Right lobe of liver (tissue), 6 donors: ENCODE measurements around the gene CDKL5. TPM values are rescaled to one million over a fixed set of nuclear protein-coding genes. Genes with fewer than 3 reads are reported as not detected.

ENCODE experiments used
- ATAC-seq, 4 donors: fragments of 200-7000 bp; cut with Tn5 transposase; one replicate each; pipeline ENCODE4 v1.9.1; 2020; ENCODE audit warnings: mild to moderate bottlenecking in 4 of 4, moderate library complexity in 4 of 4
- DNase-seq, 3 donors: peaks; one replicate each; pipeline ENCODE4 v3.0.0-alpha.2; 2020
- H3K27ac ChIP-seq, 3 donors: fragments of 200-600 bp; one replicate each; pipeline ENCODE4 v1.8.0; 2022
- H3K27me3 ChIP-seq, 2 donors: fragments of 200-600 bp; one replicate each; pipeline ENCODE4 v1.8.0; 2022
- H3K36me3 ChIP-seq, 4 donors: fragments of 200-600 bp; sonication (generic) in 1 of 4; one replicate each; pipeline versions ENCODE4 v1.5.1 to v1.8.0; 2017 to 2022; ENCODE audit warnings: control low read depth in 1 of 4
- H3K4me1 ChIP-seq, 4 donors: fragments of 200-600 bp; sonication (generic) in 1 of 4; one replicate each; pipeline versions ENCODE4 v1.5.1 to v1.8.0; 2017 to 2022; ENCODE audit warnings: control low read depth in 1 of 4
- H3K4me3 ChIP-seq, 3 donors: fragments of 200-600 bp; one replicate each; pipeline ENCODE4 v1.8.0; 2022
- H3K9me3 ChIP-seq, 4 donors: fragments of 200-600 bp; sonication (generic) in 1 of 4; one replicate each; pipeline versions ENCODE4 v1.5.1 to v1.8.0; 2017 to 2022; ENCODE audit warnings: control low read depth in 1 of 4
- POLR2A ChIP-seq: fragments of 450-650 bp; IDR thresholded peaks from one replicate; pipeline ENCODE4 v1.6.1; 2017; ENCODE audit warnings: antibody characterized with exemption, mild to moderate bottlenecking
- whole genome bisulfite sequencing: methylation state at CpG from one replicate; pipeline ENCODE4 v1.1.6; 2018; ENCODE audit warnings: low coverage, low lambda C conversion rate; ENCODE audit not compliant: insufficient coverage; ENCODE audit errors: missing lambda C conversion rate; 5-methylcytosine and 5-hydroxymethylcytosine counted together
- intact Hi-C, 2 donors: fragments of 100-400 bp; cut with DNase I; formaldehyde crosslinking; loops; one replicate each; pipeline versions ENCODE4 v1.11.2 to v1.14.1; 2022
- total RNA-seq, 6 experiments: library from RNA; depleted of rRNA in 2 of 6; stranded (reverse); fragments of >200 nt in 2 of 6; fragmentation: NEBNext Ultra II Directional in 3 of 6; extraction: Animal tissue kit (Norgen Biotek cat#: 25700) in 3 of 6; gene quantifications; one replicate each; pipeline versions ENCODE4 v1.1.0 to v1.2.4, GENCODE V29; 2016 to 2023
- TF ChIP-seq, protein P1 (sequence below), 4 donors: fragments of 200-600 bp in 3 of 4; fragments of 450-650 bp in 1 of 4; IDR thresholded peaks; one replicate each; pipeline versions ENCODE4 v1.5.1 to v1.8.0; 2016 to 2022; ENCODE audit warnings: antibody characterized with exemption in 4 of 4, mild to moderate bottlenecking in 2 of 4
- donor health status: DM: no; HTN: yes; CAD: no.
- donor health status: DM: no; HTN: no; CAD: no.
- donor health status: DM: no; HTN: no; CAD: no.
- donor health status: DM: no; HTN: yes; CAD: no.
- donor health status: DM: no; HTN: yes; CAD: no.

CDKL5 gene
- total RNA-seq, 6 experiments from 2014 or later = 1.7 to 3.1 (median 2.4) TPM

DNA sequence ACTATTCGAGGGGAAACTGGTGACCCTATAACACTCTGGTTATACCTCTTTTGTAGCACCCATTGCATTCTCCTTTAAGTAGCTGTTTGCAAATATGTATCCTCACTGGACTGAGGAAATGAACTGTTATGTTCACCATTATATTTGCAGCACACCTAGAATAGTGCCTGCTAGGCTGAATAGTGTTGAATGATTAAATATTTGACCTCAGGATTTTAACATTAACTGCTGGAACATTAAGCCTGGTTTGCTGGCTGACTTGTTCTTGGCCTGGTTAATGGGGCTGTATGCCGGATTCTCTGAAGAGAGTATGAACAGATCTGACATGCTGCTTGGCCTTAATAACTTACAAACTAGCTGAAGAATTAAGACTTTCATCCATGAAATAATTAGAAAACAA is 166.4 kb downstream of the CDKL5 start:
- peak in 1 of 4 donors; percentile 28 for ATAC-seq
- Histone ChIP-seq H3K27ac (no peak overlapping the region), H3K9me3 (no peaks in the 10 kb centered on the region), H3K36me3 (no peaks in the 10 kb centered on the region), H3K4me1 (no peaks in the 10 kb centered on the region), H3K4me3 (no peak overlapping the region), H3K27me3 (no peaks in the 10 kb centered on the region)
- no peak for DNase-seq
- TF ChIP-seq POLR2A = no peak
- TF ChIP-seq, protein P1, sequence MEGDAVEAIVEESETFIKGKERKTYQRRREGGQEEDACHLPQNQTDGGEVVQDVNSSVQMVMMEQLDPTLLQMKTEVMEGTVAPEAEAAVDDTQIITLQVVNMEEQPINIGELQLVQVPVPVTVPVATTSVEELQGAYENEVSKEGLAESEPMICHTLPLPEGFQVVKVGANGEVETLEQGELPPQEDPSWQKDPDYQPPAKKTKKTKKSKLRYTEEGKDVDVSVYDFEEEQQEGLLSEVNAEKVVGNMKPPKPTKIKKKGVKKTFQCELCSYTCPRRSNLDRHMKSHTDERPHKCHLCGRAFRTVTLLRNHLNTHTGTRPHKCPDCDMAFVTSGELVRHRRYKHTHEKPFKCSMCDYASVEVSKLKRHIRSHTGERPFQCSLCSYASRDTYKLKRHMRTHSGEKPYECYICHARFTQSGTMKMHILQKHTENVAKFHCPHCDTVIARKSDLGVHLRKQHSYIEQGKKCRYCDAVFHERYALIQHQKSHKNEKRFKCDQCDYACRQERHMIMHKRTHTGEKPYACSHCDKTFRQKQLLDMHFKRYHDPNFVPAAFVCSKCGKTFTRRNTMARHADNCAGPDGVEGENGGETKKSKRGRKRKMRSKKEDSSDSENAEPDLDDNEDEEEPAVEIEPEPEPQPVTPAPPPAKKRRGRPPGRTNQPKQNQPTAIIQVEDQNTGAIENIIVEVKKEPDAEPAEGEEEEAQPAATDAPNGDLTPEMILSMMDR (IDR thresholded peaks at IDR 0.05) = no peak
- 39% methylated on average over 2 of the region's 2 CpGs for WGBS
- intact Hi-C loops = no loop called here

DNA sequence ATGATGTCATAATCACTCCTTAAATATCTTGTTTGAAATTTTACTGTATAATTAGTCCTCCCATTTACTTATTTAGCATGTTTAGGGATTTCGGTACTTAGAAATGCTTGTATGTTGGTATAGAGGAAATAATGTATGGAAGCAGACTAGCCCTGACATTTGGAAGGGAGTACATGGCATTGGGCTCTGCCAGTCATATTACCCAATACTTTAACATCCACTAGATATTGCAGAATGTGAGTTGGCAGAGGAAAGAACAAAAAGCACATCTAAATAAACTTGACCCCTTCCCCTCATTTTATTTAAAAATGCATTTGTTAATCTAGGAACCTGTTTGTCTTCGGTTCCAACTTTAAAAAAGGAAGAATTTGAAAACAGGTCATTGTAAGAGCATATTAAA is 168.7 kb downstream of the CDKL5 start:
- Histone ChIP-seq H3K36me3 (no peaks in the 10 kb centered on the region), H3K9me3 (no peaks in the 10 kb centered on the region), H3K27me3 (no peaks in the 10 kb centered on the region), H3K4me3 (no peak overlapping the region), H3K27ac (no peak overlapping the region), H3K4me1 (no peaks in the 10 kb centered on the region)
- WGBS = 60% methylated on average over 2 of the region's 2 CpGs
- ATAC-seq (peak; percentile 34 to 59 (median 50)), DNase-seq (no peak)
- intact Hi-C loops = no loop called here
- TF ChIP-seq POLR2A = no peak
- TF ChIP-seq, protein P1 (IDR thresholded peaks at IDR 0.05) = no peak

DNA sequence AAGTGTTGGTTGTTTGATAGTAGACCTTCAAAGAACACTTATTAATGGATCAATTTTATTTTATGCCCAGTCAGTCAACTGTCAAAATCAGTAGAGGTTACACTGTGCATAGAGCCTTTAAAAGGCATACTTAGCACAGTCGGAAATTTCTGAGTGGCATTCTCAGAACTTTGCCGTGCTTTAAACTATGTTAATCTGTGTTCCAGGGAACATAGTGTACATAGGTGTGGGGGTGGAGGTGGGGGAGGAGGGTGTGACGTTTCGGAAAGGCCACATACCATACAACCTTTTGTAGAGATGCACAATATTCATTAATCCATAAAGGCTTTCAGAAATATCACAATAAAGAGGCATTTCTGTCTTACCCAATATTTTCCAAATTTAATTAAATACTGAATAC is 170.7 kb downstream of the CDKL5 start:
- no peaks in the 10 kb centered on the region for H3K36me3 ChIP-seq
- ATAC-seq (no peak), DNase-seq (no peak)
- H3K27ac ChIP-seq = no peak overlapping the region
- TF ChIP-seq, protein P1 (IDR thresholded peaks at IDR 0.05) = no peak
- TF ChIP-seq POLR2A = no peak
- no peaks in the 10 kb centered on the region for H3K4me1 ChIP-seq
- no peak overlapping the region for H3K4me3 ChIP-seq
- no peaks in the 10 kb centered on the region for H3K27me3 ChIP-seq
- intact Hi-C loops = no loop called here
- no peaks in the 10 kb centered on the region for H3K9me3 ChIP-seq
- WGBS = 50% methylated on average over 4 of the region's 4 CpGs

DNA sequence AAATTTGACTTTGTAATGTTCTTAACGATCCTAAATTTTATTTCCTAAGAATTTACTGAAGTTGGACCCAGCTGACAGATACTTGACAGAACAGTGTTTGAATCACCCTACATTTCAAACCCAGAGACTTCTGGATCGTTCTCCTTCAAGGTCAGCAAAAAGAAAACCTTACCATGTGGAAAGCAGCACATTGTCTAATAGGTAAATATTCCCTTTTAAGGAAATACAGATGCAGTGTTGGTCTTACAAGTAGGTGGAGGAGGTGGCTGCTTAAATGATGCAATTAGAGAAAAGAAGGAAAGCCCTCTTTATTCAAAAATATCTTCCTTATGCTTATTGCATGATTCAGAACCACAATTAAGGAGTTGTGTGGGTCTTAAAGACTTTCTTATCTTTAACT is 173.0 kb downstream of the CDKL5 start:
- no peak for ATAC-seq
- WGBS = 39% methylated on average over 2 of the region's 2 CpGs
- intact Hi-C loops = no loop called here

More for the DNA sequence above, 173.0 kb downstream of the CDKL5 start:
- H3K27ac ChIP-seq = no peak overlapping the region
- no peak overlapping the region for H3K4me3 ChIP-seq
- no peaks in the 10 kb centered on the region for H3K4me1 ChIP-seq
- no peaks in the 10 kb centered on the region for H3K9me3 ChIP-seq
- H3K36me3 ChIP-seq = no peaks in the 10 kb centered on the region
- TF ChIP-seq, protein P1 (IDR thresholded peaks at IDR 0.05) = no peak
- no peak for TF ChIP-seq POLR2A
- no peaks in the 10 kb centered on the region for H3K27me3 ChIP-seq
- DNase-seq = no peak
